ENCODE results near the gene FAHD2B.
"Not testable (repeated sequence)": the region's sequence is repeated elsewhere in the genome, so short reads cannot be mapped to it uniquely, and the experiment has no call there.

FAHD2B gene

DNA sequence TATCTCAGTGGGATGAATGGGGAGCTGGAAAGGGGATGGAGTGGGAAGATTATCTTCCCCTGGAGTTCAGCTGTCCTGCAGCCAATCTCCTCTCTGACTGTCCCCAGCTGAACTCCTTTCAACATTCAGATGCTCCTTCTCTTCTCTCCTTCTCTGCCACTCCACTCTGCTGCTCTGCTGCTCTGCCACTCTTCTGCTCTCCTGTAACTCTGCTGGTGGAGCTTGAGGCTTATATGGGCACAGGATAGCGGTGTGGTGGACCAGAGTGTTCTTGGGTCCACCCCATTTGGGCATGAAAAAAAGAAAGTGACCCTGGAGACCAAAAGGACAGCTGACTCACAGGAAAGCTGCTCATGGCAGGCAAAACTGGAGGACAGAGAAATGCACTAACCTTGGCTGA lies 26.6 kb downstream of the FAHD2B start:
- DNase-seq (ENCODE audit: low read depth in 2 of 2) = no peak

DNA sequence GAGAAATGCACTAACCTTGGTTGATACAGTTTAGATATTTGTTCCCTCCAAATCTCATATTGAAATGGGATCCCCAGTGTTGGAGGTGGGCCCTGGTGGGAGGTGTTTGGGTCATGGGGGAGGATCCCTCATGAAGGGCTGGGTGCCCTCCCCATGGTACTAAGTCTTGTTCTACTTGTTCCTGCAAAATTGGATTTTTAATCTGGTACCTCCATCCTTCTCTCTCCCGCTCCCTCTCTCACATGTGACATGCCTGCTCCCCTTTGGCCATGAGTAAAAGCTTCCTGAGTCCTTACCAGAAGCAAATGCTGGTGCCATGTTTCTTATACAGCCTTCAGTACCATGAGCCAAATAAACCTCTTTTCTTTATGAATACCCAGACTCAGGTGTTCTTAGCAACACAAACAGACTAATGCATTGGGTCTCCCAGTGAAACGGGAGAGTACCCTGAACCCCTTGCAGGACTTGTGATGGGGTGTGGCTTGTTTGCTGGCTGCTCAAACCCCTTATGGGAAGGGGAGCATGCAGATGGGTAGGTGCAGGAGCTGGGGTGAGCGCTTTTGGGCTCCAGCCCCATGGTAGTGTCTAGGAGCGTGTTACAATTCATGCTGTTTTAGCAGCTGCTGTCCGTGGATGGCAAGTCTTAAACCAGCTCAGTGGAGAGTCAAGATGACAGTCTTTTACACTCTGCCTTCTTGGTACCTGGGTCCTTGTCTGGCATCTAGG lies 27.2 kb downstream of the FAHD2B start:
- no peak for DNase-seq (ENCODE audit: low read depth in 2 of 2)

DNA sequence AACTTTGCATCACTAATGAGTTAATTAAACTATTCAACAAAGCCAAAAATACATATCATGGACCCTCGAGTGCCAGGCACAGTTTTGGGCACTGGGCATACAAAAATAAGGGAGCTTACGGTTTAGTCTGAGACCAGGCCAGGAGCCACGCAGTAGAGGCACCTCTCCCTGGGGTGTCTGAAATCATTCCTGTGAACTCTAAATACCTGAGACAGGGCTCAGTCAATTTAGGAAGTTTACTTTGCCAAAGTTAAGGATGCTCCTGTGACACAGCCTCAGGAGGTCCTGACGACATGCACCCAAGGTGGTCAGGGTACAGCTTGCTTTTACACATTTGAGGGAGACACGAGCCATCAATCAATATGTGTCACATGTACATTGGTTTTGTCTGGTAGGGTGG lies 28.7 kb downstream of the FAHD2B start:
- DNase-seq (ENCODE audit: low read depth in 2 of 2) = not testable (repeated sequence)

DNA sequence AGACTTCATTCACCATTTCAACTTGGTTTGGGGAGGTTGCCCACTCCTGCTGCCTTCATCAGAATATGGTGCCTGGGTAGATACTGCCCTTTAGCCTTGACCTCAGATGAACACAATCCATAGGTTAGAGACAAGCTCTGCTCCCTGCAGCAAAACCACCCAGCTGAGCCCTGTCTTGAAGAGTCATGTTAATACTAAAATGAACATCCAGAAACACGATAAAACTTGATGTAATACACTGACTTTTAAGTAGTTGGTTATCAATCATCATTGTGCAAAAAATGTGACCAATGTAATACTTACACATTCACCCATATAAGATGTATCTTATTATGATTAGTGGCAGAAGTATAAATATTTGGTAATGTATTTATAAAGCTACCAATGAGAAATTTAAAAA lies 32.7 kb downstream of the FAHD2B start:
- DNase-seq (ENCODE audit: low read depth in 2 of 2) = not testable (repeated sequence)

DNA sequence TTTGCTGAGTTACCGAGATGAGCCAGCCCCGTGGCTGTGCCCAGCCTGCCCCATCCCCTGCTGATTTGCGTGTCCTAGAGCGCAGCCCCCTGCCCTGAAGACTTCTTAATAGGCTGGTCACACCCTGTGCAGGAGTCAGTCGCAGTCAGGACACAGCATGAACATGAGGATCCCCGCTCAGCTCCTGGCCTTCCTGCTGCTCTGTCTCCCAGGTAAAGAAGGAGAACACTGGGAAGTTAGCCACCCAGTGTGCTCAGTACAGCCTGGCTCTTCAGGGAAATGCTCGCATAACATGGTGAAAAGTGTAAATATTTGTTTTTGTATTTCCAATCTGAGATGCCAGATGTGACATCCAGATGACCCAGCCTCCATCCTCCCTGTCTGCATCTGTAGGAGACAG lies 34.9 kb downstream of the FAHD2B start:
- DNase-seq (ENCODE audit: low read depth in 2 of 2) = not testable (repeated sequence)

DNA sequence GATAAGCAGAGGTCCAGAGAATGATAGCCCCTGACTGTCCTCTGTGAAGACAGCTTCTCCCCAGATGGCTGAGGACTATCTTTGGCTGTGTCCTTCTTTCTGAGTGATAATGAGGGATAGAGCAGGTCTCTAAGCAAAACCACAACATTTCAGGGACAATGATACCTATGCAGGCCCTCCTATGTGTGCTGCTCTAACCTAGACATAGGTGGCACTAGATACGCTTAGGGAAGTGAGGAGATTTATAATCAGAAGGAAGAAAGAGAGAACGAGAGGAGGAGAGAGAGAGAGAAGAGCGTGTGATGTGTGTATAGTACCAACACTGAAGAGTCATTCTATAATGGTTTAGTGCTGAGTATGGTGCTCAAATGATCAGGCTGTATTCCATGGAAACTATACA lies 38.5 kb downstream of the FAHD2B start:
- not testable (repeated sequence) for DNase-seq (ENCODE audit: low read depth in 2 of 2)

DNA sequence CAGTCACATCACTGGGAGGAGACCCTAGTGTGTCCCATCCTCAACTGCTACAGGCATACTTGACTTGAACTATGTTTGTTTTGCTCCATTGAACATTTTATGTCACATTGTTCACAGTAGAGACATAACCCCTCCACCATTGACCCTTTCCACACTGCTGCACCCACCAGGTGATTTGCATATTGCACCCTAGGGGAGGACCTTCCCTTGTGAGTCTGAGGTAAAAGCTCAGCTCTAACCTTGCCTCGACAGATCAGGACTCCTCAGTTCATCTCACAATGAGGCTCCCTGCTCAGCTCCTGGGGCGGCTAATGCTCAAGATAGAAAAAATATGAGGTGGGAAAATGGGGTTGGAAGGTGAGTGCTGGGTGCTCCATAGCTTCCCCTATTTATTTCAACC lies 44.6 kb downstream of the FAHD2B start:
- not testable (repeated sequence) for DNase-seq (ENCODE audit: low read depth in 2 of 2)

DNA sequence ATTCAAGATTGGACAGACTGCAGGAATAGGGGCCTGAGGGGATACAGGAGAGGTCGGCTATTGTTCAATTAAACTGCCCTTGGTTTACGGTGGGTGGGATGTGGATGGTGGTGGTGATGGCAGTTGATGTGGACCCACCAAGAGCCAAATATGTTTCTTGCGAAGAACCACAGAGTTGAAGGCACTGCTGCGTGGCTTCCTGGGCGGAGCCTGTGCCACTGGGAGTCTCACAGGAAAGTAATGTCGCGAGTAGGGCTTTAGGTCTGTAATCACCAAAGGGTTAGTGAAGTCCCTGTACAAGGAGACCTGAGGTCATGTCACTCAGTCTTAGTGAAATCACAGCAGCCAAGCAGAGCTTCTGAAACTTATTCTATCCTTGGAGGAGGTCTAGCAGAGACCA lies 46.2 kb downstream of the FAHD2B start:
- DNase-seq (ENCODE audit: low read depth in 2 of 2) = not testable (repeated sequence)

DNA sequence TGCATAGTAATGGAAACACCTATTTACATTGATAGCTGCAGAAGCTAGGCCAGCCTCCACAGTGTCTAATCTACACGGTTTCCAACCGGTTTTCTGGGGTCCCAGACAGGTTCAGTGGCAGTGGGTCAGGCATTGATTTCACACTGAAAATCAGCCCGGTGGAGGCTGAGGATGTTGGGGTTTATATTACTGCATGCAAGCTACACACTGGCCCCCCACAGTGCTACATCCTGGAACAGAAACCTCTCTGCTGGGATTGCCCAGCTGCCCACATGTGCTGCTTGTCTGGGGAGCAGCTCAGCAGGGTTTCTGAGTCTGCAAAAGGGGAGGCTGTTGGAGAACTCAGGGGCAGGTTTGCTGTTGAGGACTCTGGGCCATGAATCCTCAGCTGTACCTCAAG lies 48.0 kb downstream of the FAHD2B start:
- not testable (repeated sequence) for DNase-seq (ENCODE audit: low read depth in 2 of 2)

DNA sequence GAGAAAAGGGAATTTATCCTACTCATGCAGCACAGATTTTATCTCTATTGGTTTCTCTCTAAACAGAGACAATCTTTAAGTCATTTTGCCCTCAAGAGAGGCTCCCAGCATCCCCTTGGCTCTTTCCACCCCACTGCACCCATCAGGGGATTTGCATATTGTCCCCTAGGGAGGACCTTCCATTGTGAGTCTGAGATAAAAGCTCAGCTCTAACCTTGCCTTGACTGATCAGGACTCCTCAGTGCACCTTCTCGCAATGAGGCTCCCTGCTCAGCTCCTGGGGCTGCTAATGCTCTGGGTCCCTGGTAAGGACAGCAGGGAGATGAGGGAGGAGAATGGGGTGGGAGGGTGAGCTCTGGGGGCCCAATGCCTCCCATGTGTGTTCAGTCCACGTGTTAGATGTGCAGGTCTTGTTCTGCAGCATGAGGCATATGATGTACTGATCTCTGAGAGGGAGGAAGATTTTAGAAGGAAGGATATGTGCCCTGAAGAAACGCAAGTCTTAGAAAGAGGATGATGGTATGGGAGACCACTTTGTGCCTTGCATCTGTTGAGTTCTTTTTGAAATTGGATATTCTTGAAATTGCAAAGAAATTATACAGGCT lies 48.7 kb downstream of the FAHD2B start:
- DNase-seq (ENCODE audit: low read depth in 2 of 2) = not testable (repeated sequence)
